Mesothelial cell of epicardium (in vitro differentiated cells): ENCODE measurements around the gene KXD1. TPM values are rescaled to one million over a fixed set of nuclear protein-coding genes. Genes with fewer than 3 reads are reported as not detected.

ENCODE experiments used
- DNase-seq, 2 experiments: peaks; one replicate each; pipeline ENCODE4 v3.0.0; 2021; ENCODE audit warnings: low spot score in 2 of 2; ENCODE audit not compliant: unreplicated experiment in 2 of 2
- H3K27ac Mint-ChIP-seq: 2 replicates; pipeline ENCODE4 v1.8.0; 2021; ENCODE audit warnings: mixed read lengths
- H3K27me3 Mint-ChIP-seq: 2 replicates; pipeline ENCODE4 v1.8.0; 2021; ENCODE audit warnings: low read depth, mixed read lengths
- H3K36me3 Mint-ChIP-seq: 2 replicates; pipeline ENCODE4 v1.8.0; 2021; ENCODE audit warnings: mixed read lengths
- H3K4me1 Mint-ChIP-seq: 2 replicates; pipeline ENCODE4 v1.8.0; 2021; ENCODE audit warnings: mixed read lengths
- H3K4me3 Mint-ChIP-seq: 2 replicates; pipeline ENCODE4 v1.8.0; 2021; ENCODE audit warnings: mild to moderate bottlenecking, moderate library complexity, mixed read lengths
- H3K9me3 Mint-ChIP-seq: 2 replicates; pipeline ENCODE4 v1.8.0; 2021; ENCODE audit warnings: mixed read lengths
- total RNA-seq: library from RNA; stranded (reverse); gene quantifications from 3 replicates; pipeline ENCODE4 v1.2.1, GENCODE V29; 2021
- TF ChIP-seq, protein P1 (sequence below): fragments of 200-600 bp; sonication (generic); IDR thresholded peaks from one replicate; pipeline ENCODE4 v1.5.0; 2021; ENCODE audit warnings: antibody characterized with exemption; ENCODE audit not compliant: unreplicated experiment

Gene KXD1
- total RNA-seq, 1 donor from 2014 or later = 80.3 TPM

DNA sequence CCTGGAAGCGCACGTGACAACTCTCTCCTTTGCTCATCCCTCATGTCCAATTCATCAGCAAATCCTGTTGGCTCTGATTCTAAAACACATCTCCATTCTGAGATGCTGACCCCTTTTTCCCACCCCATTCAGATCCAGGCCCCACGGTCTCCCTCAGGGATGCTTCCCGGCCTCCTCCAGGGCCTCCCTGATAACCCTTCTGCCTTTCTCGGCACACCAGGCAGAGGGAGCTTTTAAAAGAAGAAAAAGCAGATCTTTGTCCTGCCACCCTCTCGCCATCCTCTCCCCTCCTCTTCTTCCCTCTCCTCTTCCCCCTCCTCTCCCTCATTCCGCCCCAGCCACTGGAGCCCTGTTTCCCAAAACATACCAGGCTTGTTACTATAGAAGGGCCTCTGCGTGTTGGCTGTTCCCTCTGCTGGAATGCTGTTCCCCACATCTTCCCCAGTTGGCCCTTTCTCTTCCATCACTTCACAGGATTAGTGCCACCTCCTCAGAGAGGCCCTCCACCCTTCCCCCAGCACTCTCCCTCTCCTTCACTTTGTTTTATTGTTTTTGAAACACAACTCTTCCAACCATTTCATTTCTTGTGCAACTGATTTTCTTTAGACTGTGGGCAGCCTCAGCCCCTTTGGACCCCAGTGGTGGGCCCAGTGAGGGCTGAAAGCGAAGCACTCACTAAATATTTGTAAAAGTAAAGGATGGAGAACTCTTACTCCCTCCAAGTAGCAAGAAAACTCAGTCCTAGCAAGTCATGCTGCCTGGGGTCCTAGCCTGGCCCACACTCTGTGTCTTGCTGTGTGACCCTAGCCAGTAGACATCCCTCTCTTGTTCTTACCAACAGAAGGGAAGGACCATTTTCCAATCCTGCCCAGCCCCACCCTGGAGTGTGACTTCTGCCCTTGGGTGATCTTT lies 51.4 kb downstream of the KXD1 start:
- Mint-ChIP-seq H3K9me3 (no peaks in the 10 kb centered on the region), H3K27ac (no peak overlapping the region), H3K4me1 (peaks cover 29% of the 10 kb centered on the region), H3K36me3 (no peaks in the 10 kb centered on the region), H3K27me3 (peaks cover 84% of the 10 kb centered on the region), H3K4me3 (no peak overlapping the region)
- DNase-seq = no peak
- TF ChIP-seq, protein P1, sequence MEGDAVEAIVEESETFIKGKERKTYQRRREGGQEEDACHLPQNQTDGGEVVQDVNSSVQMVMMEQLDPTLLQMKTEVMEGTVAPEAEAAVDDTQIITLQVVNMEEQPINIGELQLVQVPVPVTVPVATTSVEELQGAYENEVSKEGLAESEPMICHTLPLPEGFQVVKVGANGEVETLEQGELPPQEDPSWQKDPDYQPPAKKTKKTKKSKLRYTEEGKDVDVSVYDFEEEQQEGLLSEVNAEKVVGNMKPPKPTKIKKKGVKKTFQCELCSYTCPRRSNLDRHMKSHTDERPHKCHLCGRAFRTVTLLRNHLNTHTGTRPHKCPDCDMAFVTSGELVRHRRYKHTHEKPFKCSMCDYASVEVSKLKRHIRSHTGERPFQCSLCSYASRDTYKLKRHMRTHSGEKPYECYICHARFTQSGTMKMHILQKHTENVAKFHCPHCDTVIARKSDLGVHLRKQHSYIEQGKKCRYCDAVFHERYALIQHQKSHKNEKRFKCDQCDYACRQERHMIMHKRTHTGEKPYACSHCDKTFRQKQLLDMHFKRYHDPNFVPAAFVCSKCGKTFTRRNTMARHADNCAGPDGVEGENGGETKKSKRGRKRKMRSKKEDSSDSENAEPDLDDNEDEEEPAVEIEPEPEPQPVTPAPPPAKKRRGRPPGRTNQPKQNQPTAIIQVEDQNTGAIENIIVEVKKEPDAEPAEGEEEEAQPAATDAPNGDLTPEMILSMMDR = no peak

GRCh38 chr19:18609717-18610051 lies 52.0 kb downstream of the KXD1 start:
- H3K27ac Mint-ChIP-seq = no peak overlapping the region
- no peaks in the 10 kb centered on the region for H3K9me3 Mint-ChIP-seq
- TF ChIP-seq, protein P1 = no peak

GRCh38 chr19:18610245-18610555 lies 52.5 kb downstream of the KXD1 start:
- H3K9me3 Mint-ChIP-seq = no peaks in the 10 kb centered on the region
- H3K27me3 Mint-ChIP-seq = peaks cover 84% of the 10 kb centered on the region
- peaks cover 32% of the 10 kb centered on the region for H3K4me1 Mint-ChIP-seq
- no peak overlapping the region for H3K4me3 Mint-ChIP-seq
- DNase-seq = no peak
- no peak overlapping the region for H3K27ac Mint-ChIP-seq
- no peaks in the 10 kb centered on the region for H3K36me3 Mint-ChIP-seq
- TF ChIP-seq, protein P1 = no peak

More at GRCh38 chr19:18609717-18610051, 52.0 kb downstream of the KXD1 start:
- H3K4me1 Mint-ChIP-seq = peaks cover 32% of the 10 kb centered on the region
- H3K4me3 Mint-ChIP-seq = no peak overlapping the region
- no peak for DNase-seq
- H3K27me3 Mint-ChIP-seq = peaks cover 84% of the 10 kb centered on the region
- no peaks in the 10 kb centered on the region for H3K36me3 Mint-ChIP-seq

DNA sequence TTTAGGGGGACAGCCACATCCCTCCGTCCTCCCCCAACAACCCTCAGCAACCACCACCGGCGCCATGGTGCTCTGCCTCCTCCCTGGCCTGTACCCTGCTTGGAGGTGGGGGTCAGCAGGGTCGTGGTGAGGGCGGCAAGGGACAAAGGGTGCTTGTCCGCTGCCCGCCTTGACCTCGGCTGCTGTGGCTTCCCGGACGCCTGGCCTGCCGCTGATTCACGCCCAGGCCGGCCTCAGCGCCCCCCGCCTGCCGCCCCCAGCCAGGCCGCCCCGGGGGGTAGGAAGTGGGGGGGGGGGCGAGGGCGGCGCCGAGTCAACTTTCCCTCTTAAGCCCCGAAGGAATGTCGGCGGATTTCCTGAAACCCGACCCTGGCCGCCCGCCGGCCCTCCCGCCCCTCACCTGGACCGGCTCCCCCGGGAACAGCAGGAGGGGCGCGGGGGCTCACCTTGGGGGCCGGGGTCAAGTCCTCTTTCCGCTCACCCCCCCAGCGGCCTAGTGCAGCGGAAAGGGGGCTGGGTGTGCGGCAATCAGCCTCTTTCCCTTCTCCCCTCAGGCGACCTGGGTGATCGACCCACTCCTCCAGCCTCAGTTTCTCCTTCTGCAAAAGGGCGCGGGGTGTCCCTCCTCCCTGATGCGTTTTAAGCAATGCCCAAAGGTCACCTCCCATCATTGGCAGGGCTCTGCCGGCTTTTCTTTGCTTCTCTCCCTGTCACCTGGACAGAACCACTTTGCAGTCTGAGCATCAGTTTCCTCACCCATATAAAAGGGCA lies 53.1 kb downstream of the KXD1 start:
- Mint-ChIP-seq H3K27me3 (peaks cover 84% of the 10 kb centered on the region), H3K9me3 (no peaks in the 10 kb centered on the region), H3K4me3 (peak overlapping the region; percentile 57), H3K27ac (no peak overlapping the region), H3K36me3 (no peaks in the 10 kb centered on the region), H3K4me1 (peaks cover 29% of the 10 kb centered on the region)
- DNase-seq = no peak
- TF ChIP-seq, protein P1 = no peak

DNA sequence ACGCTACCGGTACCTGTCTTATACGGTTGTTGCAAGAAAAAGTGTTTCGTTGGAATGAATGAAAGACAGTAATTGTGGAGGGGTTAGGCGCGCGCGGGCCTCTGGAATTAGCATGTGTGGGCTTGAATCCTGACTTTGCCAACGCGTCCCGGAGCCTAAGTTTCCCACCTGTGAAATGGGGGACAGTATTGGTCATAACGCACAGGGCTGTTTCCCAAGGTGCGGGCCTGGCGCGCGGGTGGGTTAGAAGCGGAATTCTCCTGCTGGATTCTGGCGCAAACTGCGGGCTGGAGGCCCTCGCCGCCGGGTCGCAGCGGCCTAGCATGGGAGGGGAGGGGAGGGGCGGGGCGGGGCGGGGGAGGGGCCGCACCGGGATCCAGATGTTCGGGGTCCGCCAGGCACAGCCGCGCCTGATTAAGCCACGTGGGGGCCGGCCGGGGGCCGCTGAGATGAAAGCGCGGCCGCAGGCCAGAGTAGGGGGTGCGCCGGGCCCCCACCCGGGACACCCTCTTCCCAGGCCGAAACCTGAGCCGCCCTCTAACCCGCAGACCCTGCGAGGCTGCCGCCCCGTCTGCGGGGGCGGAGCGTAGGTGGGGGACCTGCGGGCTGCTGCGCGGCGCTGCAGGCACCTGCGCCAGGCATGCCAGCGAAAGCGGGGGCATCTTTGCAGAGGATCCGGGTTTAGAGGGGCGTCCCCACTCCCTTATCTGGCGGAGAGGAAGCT lies 53.8 kb downstream of the KXD1 start:
- Mint-ChIP-seq H3K4me1 (peaks cover 29% of the 10 kb centered on the region), H3K27ac (no peak overlapping the region), H3K4me3 (peak overlapping the region; percentile 65), H3K9me3 (no peaks in the 10 kb centered on the region), H3K27me3 (peaks cover 90% of the 10 kb centered on the region), H3K36me3 (no peaks in the 10 kb centered on the region)
- TF ChIP-seq, protein P1 = no peak
- DNase-seq = no peak
